AG10803 (cell line): ENCODE results near the gene COG3.

Experiments used
- DNase-seq: peaks from one replicate; pipeline ENCODE4 v3.0.0; 2010; ENCODE audit warnings: low read depth
- H3K4me3 ChIP-seq: 2 replicates; pipeline ENCODE4 v1.5.1; 2011; ENCODE audit warnings: mild to moderate bottlenecking, low read length, control low read depth
- TF ChIP-seq, protein P1 (sequence below): conservative IDR thresholded peaks from 2 replicates; pipeline ENCODE4 v1.5.1; 2011; ENCODE audit warnings: mild to moderate bottlenecking, low read length, control low read depth, inconsistent platforms

The COG3 gene

DNA sequence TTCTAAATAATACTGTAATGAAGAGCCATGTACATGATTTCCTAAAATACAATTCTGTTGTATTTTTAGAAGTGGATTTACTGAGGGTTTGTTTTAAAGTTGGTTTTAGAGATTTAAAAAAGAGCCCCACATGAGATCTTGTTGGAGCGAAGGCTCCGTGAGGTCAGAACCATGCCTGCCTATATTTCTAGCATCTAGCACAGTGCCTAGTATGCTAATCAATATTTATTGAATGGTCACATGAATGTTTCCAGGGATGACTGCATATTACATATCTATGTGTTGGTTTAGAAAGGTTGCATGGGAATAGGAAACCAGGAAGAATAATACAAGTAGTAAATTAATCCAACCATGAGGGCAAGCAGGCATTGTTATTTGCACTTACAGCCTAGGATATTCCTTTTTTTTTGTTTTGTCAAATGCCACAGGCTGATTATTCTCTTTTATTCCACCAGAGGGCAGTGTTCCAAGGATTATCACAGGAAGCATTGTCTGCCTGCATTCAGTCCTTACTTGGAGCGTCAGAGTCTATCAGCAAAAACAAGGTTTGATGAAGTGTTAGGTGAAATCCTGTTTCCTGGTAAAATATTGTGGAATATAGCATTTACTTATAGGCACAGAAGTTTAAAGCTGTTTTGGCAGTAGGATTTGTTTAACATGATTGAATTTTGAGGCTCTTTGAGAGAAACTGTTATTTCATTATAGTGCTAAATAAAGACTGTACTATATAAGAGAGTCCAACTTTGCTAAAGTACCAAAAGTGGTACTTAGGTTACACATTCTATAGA lies 46.8 kb downstream of the COG3 start:
- TF ChIP-seq, protein P1, sequence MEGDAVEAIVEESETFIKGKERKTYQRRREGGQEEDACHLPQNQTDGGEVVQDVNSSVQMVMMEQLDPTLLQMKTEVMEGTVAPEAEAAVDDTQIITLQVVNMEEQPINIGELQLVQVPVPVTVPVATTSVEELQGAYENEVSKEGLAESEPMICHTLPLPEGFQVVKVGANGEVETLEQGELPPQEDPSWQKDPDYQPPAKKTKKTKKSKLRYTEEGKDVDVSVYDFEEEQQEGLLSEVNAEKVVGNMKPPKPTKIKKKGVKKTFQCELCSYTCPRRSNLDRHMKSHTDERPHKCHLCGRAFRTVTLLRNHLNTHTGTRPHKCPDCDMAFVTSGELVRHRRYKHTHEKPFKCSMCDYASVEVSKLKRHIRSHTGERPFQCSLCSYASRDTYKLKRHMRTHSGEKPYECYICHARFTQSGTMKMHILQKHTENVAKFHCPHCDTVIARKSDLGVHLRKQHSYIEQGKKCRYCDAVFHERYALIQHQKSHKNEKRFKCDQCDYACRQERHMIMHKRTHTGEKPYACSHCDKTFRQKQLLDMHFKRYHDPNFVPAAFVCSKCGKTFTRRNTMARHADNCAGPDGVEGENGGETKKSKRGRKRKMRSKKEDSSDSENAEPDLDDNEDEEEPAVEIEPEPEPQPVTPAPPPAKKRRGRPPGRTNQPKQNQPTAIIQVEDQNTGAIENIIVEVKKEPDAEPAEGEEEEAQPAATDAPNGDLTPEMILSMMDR, result peak; percentile 83
- peak; percentile 73 for DNase-seq
- H3K4me3 ChIP-seq, result no peak overlapping the region

- no peak for DNase-seq
- H3K4me3 ChIP-seq, result no peak overlapping the region
- TF ChIP-seq, protein P1, result no peak
Measured at GRCh38 chr13:45512098-45512496, 47.4 kb downstream of the COG3 start.

- TF ChIP-seq, protein P1, result no peak
- no peak overlapping the region for H3K4me3 ChIP-seq
- no peak for DNase-seq
Measured at GRCh38 chr13:45516757-45517156, 52.0 kb downstream of the COG3 start.

DNA sequence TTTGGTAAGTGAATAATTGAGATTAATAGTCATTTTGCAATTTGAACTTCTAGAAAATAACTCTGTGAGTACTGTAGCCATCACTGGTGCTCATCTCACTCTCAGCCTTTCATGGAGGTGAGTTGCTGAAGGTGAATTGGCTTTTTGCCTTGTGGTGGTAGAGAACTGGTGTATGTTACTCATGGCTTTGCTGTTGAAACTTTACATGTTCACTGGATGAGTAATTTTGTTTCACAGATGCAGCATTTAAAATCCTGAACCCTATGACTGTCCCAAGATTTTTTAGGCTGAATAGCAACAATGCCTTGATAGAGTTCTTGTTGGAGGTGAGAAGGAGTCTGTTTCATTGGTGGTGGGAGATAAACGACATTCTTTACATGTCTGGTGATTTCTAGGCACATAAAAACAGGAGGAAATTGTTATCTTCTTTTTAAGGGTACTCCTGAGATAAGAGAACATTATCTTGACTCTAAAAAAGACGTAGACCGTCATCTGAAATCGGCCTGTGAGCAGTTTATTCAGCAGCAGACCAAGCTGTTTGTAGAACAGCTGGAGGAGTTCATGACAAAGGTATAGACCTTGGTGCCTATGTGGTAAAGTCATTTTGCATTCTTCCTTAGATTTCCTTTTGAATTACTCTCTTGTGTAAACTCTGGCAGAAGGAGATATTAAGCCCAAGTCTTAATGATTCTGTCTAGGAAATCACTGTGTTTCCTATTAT lies 53.9 kb downstream of the COG3 start:
- no peak overlapping the region for H3K4me3 ChIP-seq
- DNase-seq, result peak; percentile 56
- TF ChIP-seq, protein P1, result no peak

DNA sequence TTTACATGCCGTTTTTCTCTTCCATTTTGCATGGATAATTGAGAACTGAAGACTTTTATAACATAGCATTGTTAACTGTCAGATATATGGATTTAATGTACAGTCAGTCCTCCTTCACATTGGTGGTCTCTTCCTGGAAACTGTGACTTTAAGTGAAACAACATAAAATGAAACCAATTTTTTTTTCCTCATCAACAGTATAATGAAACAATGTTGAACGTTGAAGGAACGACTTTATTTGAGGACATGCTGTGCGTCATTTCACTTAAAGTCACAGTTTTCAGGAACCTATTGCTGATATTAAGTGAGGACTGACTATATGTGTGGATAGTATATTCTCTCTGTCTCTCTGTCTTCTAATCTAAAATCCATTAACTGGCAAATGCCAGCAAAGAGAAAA lies 54.8 kb downstream of the COG3 start:
- TF ChIP-seq, protein P1, result no peak
- H3K4me3 ChIP-seq, result no peak overlapping the region
- DNase-seq, result no peak

DNA sequence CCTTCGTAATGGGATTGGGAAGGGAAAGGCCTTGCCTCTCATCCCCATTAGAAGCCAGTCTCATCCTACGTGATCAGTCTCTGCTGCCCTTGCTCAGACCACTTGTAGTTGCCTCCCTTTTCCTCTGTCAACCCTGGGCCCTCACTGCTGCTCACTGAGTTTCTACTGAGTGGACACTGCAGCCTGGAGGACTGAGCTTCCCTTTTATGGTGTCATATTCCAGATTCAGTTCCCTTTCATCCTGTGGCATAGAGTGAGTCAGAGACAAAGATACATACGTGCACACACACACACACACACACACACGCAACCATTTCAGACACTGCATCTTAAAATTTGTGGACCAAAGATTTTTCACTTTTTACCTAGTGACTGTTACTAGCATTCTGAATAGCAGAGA lies 56.6 kb downstream of the COG3 start:
- TF ChIP-seq, protein P1, result no peak
- no peak overlapping the region for H3K4me3 ChIP-seq
- peak; percentile 48 for DNase-seq

DNA sequence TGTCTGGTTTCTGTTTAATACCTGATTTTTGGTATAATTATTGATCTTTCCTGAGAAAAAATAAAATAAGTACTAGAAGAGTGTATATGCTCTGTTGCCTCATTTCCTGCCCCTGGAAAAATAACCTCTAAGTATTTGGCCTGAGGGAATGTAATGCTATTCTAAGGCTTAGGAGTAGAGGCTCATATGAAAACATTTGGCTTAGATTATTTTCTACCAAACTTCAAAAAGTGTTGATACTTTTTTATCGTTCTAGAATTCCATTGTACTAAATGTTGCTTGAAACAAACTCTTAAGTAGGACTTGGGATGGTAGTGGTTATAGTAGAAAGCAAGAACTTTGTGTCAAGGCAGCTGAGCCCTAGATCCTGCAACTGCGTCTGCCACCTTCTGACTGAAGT lies 57.8 kb downstream of the COG3 start:
- no peak overlapping the region for H3K4me3 ChIP-seq
- TF ChIP-seq, protein P1, result no peak
- DNase-seq, result peak; percentile 53
